HG03039 (cell line): Measurements from ENCODE around the gene STEAP1B.
"Not testable (repeated sequence)": the region's sequence is repeated elsewhere in the genome, so short reads cannot be mapped to it uniquely, and the experiment has no call there.

Source experiments
- ATAC-seq: cut with Tn5 transposase; IDR thresholded peaks from one replicate; pipeline ENCODE4 v1.9.1; 2021; ENCODE audit warnings: mild to moderate bottlenecking, moderate library complexity; ENCODE audit not compliant: unreplicated experiment

Gene STEAP1B

GRCh38 chr7:22499044-22499443 lies 944 bp downstream of the STEAP1B start:
- ATAC-seq = no peak

- not testable (repeated sequence) for ATAC-seq
These were observed 3.1 kb downstream of the STEAP1B start for GRCh38 chr7:22496912-22497311.

GRCh38 chr7:22496296-22496888 lies 3.6 kb downstream of the STEAP1B start:
- ATAC-seq = not testable (repeated sequence)

- ATAC-seq = not testable (repeated sequence)
These were observed 6.6 kb downstream of the STEAP1B start for GRCh38 chr7:22493160-22493925.

GRCh38 chr7:22488643-22489462 lies 11.1 kb downstream of the STEAP1B start:
- ATAC-seq = no peak

- ATAC-seq = no peak
These were observed 11.9 kb downstream of the STEAP1B start for GRCh38 chr7:22487978-22488642.

- no peak for ATAC-seq
These were observed 13.4 kb downstream of the STEAP1B start for GRCh38 chr7:22486597-22486996.

DNA sequence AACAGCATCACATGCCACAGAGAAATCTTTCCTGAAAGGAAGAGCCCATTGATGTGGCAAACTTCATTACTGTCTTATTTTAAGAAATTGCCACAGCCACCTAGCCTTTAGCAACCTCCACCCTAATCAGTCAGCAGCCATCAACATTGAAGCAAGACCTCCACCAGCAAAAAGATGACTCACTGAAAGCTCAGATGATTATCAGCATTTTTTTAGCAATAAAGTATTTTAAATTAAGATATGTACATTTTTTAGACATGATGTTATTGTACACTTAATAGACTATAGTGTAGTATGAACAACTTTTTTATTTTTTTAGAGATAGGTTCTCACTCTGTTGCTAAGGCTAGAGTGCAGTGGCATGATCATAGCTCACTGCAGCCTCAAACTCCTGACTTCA lies 14.8 kb downstream of the STEAP1B start:
- ATAC-seq = no peak

GRCh38 chr7:22482503-22482902 lies 17.5 kb downstream of the STEAP1B start:
- ATAC-seq = no peak

- ATAC-seq = peak; percentile 61
These were observed 18.3 kb downstream of the STEAP1B start for GRCh38 chr7:22481726-22482125.

- no peak for ATAC-seq
These were observed 19.4 kb downstream of the STEAP1B start for GRCh38 chr7:22480523-22481075.

- ATAC-seq = no peak
These were observed 22.0 kb downstream of the STEAP1B start for GRCh38 chr7:22477876-22478450.

- no peak for ATAC-seq
These were observed 22.7 kb downstream of the STEAP1B start for GRCh38 chr7:22477262-22477661.

DNA sequence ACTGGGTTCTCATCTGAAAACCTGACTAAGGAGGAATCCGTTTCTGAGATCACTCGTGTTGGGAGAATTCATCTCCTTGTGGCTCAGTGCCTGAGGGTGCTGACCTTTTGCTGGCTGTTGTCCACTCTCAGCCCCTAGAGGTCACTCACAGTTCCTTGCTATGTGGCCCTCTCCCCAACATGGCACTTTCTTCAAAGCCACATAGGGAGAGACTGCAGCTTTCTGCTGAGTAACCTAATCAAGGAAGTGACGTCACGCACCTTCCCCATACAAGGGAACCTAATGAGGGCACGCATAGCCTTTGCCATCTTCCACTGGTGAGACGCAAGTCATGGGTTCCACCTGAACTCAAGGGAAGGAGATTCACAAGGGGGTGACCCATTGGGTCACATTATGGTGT lies 23.2 kb downstream of the STEAP1B start:
- ATAC-seq = no peak

DNA sequence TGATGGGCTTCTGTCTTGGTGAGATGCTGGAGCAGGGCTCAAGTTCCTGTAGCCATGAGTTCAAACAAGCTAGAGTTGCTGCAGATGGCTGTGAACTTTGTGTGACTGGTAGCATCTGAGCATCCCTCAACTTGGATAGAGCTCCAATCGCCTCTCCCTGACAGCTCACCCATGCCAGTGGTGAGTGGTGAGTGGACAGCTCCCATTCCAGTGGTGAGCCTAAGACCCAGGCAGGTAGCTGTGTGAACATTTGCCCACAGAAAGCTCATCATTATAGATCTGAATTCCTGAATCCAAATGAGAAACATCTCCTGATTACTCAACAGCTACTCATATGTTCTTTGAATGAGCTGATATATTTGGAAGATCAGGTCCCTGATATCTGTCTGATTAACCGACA lies 25.3 kb downstream of the STEAP1B start:
- no peak for ATAC-seq

GRCh38 chr7:22470981-22471380 lies 29.0 kb downstream of the STEAP1B start:
- ATAC-seq = no peak

GRCh38 chr7:22469371-22470143 lies 30.4 kb downstream of the STEAP1B start:
- ATAC-seq = no peak

GRCh38 chr7:22468609-22469008 lies 31.4 kb downstream of the STEAP1B start:
- ATAC-seq = no peak

DNA sequence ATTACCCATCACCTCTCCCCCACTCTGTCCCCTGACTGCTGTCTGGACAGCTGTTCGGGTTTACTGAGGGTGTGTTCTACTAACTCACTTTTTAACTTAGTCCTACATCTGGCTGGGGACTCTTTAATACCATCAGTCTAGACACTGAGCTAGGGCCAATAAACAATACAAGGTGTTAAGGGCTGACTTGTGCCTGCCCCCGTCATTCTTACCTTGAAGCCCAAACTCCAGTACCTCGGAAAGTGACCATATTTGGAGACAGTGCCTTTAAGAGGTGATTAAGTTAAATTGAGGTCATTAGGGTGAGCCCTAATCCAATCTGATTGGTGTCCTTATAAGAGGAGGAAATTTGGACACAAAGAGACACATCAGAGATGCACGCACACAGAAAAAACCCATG lies 35.7 kb downstream of the STEAP1B start:
- ATAC-seq = no peak
